ENCODE measurements around the gene RNF152. TPM values are rescaled to one million over a fixed set of nuclear protein-coding genes. Genes with fewer than 3 reads are reported as not detected.

RNF152 gene
- total and polyA plus RNA-seq, 2 of the 13 experiments (the other 11 are each of a cell fraction or from before 2014, with no cell fraction given) = 0.04 TPM; not detected in 1

- TF ChIP-seq ZNF619 (CRISPR knock-in tag; IDR thresholded peaks at IDR 0.05) = no peak
- TF ChIP-seq RBM39 (IDR thresholded peaks at IDR 0.05; ENCODE audit: low read depth, low read length, poor library complexity, severe bottlenecking) = no peak
- no peak for TF ChIP-seq AGO1 (IDR thresholded peaks at IDR 0.05; ENCODE audit: low read depth, low read length, poor library complexity, severe bottlenecking)
- no peak for TF ChIP-seq ZNF33A (CRISPR knock-in tag; IDR thresholded peaks at IDR 0.05; ENCODE audit: borderline replicate concordance)
These were observed 4.0 kb upstream of the RNF152 start (continued) for GRCh38 chr18:61896757-61897156.

- Histone ChIP-seq H4K20me1 (ENCODE audit: insufficient read depth, low read length) (no peaks in the 10 kb centered on the region), H2AFZ (ENCODE audit: low read length) (no peak overlapping the region), H3K9ac (ENCODE audit: insufficient read depth, low read depth, low read length) (no peak overlapping the region), H3K4me1 (ENCODE audit: insufficient read depth, low read length) (no peaks in the 10 kb centered on the region), H3K27me3 (ENCODE audit: control insufficient read depth in 1 of 2, insufficient read depth in 2 of 2, low read length in 2 of 2) (peaks cover 6 to 36% of the 10 kb centered on the region in 2 experiments), H3K36me3 (replicated peaks in 1 of 2; ENCODE audit: control insufficient read depth in 1 of 2, insufficient read depth in 2 of 2, low read length in 2 of 2) (no peaks in the 10 kb centered on the region), H3K4me3 (replicated peaks in 1 of 3; ENCODE audit: insufficient read depth in 1 of 3, low read depth in 2 of 3, low read length in 3 of 3) (no peak overlapping the region), H3K9me3 (ENCODE audit: low read length) (no peaks in the 10 kb centered on the region), H3K27ac (ENCODE audit: extremely low read length, insufficient read depth, low read length) (no peak overlapping the region), H3K79me2 (ENCODE audit: insufficient read depth, low read length) (no peaks in the 10 kb centered on the region), H3K4me2 (ENCODE audit: low read depth, low read length) (no peak overlapping the region)
- no peak for DNase-seq (ENCODE audit: low spot score)
- ChIA-PET POLR2A (no interaction called here), CTCF (ENCODE audit: low intra/inter-chr PET ratio, low total read pairs) (no interaction called here)
- WGBS (ENCODE audit: low lambda C conversion rate) = 90% methylated on average over 1 of the region's 1 CpG
- in situ Hi-C loops (cut with HindIII; ENCODE audit: extremely low pct_ligation_motif_present, low pct_unique_long_range_greater_than_20kb) (no loop called here), intact Hi-C loops (cut with micrococcal nuclease; ENCODE audit: unreplicated experiment) (no loop called here)
- no TSS peak for BruUV-seq (replicated peaks)
- ATAC-seq = no peak
- TF ChIP-seq KDM5B (CRISPR knock-in tag; IDR thresholded peaks at IDR 0.05; ENCODE audit: borderline replicate concordance) = no peak
- TF ChIP-seq TRIM22 (IDR thresholded peaks at IDR 0.05) = no peak
- no peak for TF ChIP-seq ZSCAN29 (CRISPR knock-in tag; conservative IDR thresholded peaks at IDR 0.05)
- no peak for TF ChIP-seq ZNF546 (CRISPR knock-in tag; conservative IDR thresholded peaks at IDR 0.05)
- no peak for TF ChIP-seq ZNF276 (CRISPR knock-in tag; IDR thresholded peaks at IDR 0.05; ENCODE audit: low read depth)
- no peak for TF ChIP-seq ZNF33A (CRISPR knock-in tag; IDR thresholded peaks at IDR 0.05; ENCODE audit: borderline replicate concordance)
- TF ChIP-seq ZNF326 (CRISPR knock-in tag; IDR thresholded peaks at IDR 0.05; ENCODE audit: borderline replicate concordance) = no peak
- TF ChIP-seq AGO2 (optimal IDR thresholded peaks at IDR 0.05; ENCODE audit: low read depth, low read length) = no peak
- no peak for TF ChIP-seq ZNF329 (CRISPR knock-in tag; IDR thresholded peaks at IDR 0.05; ENCODE audit: low read depth)
- TF ChIP-seq TOPORS (CRISPR knock-in tag; IDR thresholded peaks at IDR 0.05) = no peak
- TF ChIP-seq TCF7 (IDR thresholded peaks at IDR 0.05; ENCODE audit: low read depth) = no peak
- TF ChIP-seq ATAD3A (CRISPR knock-in tag; IDR thresholded peaks at IDR 0.05) = no peak
- TF ChIP-seq ZSCAN20 (CRISPR knock-in tag; IDR thresholded peaks at IDR 0.05; ENCODE audit: borderline replicate concordance) = no peak
- no peak for TF ChIP-seq SOX5 (CRISPR knock-in tag; IDR thresholded peaks at IDR 0.05; ENCODE audit: borderline replicate concordance)
- no peak for FAIRE-seq
These were observed 3.3 kb upstream of the RNF152 start for GRCh38 chr18:61896118-61896517.
